Activated CD4-positive, alpha-beta T cell treated with anti-CD3 and anti-CD28 coated beads for 1 hour (primary cell): ENCODE data around the gene FAM83G.
A peak's percentile ranks its signal among the peaks of the same experiment; 100 is the strongest.
"Not testable (repeated sequence)": the region's sequence is repeated elsewhere in the genome, so short reads cannot be mapped to it uniquely, and the experiment has no call there.

Source experiments
- DNase-seq: peaks from one replicate; pipeline ENCODE4 v3.0.0-alpha.2; 2020

Gene FAM83G, protein sequence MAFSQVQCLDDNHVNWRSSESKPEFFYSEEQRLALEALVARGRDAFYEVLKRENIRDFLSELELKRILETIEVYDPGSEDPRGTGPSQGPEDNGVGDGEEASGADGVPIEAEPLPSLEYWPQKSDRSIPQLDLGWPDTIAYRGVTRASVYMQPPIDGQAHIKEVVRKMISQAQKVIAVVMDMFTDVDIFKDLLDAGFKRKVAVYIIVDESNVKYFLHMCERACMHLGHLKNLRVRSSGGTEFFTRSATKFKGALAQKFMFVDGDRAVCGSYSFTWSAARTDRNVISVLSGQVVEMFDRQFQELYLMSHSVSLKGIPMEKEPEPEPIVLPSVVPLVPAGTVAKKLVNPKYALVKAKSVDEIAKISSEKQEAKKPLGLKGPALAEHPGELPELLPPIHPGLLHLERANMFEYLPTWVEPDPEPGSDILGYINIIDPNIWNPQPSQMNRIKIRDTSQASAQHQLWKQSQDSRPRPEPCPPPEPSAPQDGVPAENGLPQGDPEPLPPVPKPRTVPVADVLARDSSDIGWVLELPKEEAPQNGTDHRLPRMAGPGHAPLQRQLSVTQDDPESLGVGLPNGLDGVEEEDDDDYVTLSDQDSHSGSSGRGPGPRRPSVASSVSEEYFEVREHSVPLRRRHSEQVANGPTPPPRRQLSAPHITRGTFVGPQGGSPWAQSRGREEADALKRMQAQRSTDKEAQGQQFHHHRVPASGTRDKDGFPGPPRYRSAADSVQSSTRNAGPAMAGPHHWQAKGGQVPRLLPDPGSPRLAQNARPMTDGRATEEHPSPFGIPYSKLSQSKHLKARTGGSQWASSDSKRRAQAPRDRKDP

DNA sequence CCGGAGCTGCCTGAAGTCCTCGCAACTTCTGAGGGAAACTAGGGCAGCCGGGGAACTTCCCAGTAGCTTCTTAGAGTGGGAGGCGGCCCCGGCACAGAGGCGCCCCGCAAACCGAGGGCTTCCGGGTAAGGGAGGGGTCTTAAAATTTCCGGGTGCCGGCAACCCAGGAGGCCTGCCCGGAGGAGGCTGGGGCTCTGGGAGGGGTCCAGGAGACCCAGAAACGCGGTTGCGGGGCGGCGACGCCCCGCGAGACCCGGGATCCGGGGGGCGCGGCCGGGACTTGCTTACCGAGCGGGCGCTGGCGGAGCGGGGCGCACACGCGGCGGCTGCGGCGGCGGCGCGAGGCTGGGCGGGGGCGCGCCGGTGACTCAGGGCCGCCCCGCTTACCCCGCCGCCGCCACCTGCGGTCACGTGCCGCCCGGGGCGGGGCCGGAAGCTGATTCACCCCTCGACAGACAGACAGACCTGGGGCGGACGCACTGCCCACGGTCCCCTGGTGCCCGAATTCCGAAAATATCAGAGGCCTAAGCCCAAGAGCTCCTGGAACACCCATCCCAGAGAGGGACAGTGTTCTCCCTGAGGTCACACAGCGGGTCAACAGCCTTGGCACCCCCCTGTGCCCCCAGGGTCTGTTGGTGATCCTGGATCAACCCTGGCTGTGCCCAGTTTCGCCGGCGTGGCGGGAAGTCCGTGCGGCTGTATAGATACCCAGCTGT is at the start of gene FAM83G:
TSS of gene FAM83G (minus strand) at position 344 of the 716 bp plus-strand sequence. CDS start 723 bp downstream, outside the sequence.
- peak; percentile 87 for DNase-seq

DNA sequence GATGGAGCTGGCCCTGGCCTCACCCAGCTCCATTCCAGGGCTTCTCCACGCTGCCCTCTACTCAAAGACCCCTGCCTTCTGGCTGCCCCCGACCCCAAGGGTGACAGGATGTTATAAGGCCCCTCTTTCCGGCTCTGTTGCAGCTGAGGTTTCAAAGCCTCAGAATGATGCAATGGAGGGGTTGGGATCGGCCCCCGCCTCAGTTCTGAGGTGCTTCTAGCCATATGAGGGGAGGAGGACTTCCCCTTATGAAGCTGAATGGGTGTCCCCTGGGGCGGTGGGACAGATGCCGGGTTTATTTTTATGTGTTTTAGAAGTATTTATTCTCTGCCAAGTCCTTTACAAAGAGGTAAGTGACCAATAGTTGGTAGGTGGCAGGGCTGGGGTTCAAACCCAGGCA is 44.3 kb upstream of the FAM83G start:
- not testable (repeated sequence) for DNase-seq

DNA sequence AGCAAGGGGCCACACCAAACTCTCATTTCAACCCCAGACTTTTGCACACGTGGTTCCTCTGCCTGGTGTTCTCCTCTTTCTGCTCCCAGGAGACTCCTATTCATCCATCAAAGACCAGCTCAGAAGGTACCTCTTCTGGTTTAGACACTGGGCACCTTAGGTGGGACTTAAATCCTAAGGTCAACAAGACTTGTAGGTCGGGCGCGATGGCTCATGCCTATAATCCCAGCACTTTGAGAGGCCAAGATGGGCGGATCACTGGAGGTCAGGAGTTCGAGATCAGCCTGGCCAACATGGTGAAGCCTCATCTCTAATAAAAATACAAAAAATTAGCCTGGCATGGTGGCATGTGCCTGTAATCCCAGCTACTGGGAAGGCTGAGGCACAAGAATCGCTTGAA is 42.9 kb upstream of the FAM83G start:
- not testable (repeated sequence) for DNase-seq

DNA sequence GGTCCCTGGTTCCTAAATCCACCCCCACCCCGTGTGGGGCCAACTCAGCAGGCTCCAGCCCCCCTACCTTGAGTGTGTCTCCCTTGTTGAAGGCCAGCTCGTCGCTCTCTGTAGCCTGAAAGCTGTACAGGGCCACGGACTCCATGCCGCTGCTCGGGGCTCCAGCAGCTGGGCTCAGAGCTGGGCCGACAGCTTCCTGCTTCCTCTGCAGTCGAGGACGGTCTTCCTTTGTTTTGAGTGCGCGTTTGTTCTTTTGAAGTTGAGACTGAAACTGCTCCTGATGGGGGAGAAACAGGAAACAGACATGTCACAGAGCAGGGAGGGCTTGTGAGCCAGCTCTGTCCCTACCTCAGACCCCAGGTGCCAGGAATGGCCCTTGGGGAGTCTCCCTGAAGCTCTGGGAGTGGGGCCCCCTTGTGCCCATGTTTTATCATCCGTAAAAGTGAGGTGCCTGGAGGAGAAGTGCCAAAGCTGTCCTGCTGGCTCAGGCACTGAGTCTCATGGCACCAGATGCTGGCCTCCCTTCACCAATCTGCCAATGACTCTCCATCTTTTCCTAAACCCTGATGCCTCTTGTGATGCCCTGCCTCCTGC is 42.3 kb upstream of the FAM83G start, which contains the start of gene GRAP:
TSS of gene GRAP (minus strand) at position 176 of the 594 bp plus-strand sequence. CDS start at position 145, 31 bp downstream.
- not testable (repeated sequence) for DNase-seq

DNA sequence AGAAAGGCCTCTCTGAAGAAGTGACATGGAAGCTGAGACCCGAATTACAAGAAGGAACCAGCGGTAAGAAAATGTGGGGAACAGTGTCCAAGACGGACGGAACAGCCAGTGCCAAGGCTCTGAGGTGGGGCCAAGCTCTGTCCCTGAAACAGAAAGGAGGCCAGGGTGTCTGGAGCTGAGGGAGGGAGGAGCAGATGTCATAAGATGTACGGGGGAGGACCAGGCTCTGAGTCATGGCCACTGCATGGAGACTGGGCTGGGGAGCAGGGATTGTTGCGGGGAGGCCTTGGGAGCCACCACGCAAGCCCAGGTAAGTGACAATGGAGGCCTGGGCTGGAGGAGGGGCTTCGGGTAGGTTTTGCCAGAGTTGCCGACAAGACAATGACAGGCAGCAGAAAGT is 40.1 kb upstream of the FAM83G start:
- not testable (repeated sequence) for DNase-seq

DNA sequence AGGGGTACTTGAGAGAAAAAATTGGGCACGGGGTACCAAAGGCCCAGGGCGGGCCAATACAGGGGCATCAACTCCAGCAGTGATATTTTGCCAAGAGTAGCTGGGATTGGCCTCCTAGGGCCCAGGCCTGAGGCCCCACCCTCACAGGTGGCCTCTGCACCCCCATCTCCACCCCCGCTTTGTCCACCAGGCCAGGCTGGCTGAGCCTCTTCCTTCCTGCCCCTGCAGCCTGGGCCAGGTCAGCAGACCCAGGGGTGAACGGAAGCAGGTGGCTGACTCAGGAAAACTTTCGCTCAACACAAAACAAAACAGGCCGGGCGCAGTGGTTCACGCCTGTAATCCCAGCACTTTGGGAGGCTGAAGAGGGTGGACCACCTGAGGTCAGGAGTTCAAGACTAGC is 38.5 kb upstream of the FAM83G start:
- DNase-seq, result not testable (repeated sequence)

DNA sequence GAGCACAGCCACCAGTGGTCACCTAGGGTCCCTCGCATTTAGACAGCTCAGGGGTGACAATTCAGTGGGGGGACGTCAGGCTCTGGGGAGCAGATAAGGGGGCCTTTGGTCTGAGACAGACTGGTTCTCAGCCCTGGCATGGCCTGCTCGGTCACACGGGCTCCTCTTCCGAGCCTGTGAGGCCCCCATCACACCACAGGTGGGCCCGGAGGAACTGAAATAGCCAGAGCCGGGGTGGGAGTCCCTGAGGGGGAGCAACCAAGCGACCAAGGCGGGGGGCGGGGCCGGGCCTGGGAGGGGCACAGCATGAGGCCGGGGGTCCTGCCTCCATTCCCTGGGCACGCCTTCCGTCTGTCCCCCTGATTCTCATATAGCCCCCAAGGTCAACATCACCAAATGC is 37.8 kb upstream of the FAM83G start:
- not testable (repeated sequence) for DNase-seq

DNA sequence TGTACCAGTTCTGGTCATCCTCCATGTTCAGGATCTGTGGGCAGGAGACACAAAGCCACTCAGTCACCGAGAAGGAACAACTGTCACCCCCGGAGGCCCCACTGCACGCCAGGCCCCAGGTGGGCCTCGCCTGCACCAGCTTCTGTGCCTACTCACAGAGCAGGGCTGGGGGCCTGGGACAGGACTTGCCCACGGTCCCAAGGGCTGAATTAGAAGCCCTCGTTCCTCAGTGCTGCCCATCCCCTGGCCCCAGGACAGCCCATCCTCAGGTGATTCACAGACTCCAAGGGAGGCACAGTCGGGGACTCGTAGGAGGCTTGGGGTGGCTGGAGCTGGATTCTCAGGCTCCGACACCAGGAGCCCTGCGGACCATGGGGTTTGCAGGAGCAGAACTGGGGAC is 37.3 kb upstream of the FAM83G start:
- not testable (repeated sequence) for DNase-seq

DNA sequence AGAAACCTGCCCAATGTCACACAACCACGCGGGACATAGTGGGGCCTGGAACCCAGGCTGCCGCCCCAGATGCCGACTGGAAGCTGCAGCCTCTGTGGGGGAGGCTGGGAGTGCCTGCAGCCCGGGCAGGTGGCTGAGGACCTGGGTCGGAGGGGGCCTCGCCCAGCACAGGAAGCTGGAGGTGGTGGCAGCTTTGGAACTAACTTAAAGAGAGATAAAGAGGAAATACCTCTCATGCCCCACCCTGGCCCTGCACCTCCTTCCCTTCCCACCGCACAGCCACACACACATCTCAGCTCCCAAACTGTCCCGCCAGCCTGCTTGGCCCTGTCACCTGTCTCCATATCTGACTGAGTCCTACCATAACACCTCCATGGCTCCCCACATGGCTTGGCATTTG is 35.8 kb upstream of the FAM83G start:
- DNase-seq, result not testable (repeated sequence)

DNA sequence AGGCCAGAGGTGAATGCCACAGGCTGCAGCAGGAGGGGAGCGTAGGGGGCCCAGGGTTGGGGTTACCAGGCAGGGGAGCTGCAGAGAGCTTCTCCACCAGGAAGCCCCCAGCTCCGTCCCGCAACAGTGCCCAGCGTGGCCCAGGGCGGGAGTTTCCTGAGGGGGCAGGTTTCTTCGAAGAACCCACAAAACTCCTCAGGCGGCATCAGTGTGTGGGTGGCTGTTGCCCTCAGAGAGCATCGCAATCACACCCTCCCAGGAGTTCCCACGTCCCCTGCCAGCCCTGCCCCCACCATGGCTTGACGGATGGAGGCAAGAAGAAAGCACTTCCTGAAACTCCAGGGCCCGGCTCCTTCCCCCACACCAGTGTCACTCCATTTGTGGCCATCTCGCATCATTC is 34.2 kb upstream of the FAM83G start:
- DNase-seq, result not testable (repeated sequence)

DNA sequence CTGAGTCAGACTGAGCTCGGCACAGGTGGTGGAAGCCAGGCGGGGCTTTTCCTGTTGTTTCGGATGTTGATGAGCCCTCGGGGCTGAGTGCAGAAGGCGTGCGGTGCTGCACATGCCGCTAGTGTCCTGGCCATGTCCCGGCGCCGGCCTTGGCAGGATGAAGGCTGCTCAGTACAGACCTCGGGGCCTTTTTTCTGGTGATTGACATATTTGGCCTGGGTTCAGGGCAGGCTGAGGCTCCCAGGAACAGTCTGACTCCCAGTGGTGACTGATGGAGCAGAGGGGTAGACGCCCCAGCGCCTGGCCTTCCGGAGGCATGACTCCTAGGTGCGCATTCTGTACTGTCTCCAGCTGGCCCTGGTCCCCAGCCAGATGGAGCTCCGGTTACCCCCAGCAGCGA is 33.4 kb upstream of the FAM83G start:
- DNase-seq, result not testable (repeated sequence)

DNA sequence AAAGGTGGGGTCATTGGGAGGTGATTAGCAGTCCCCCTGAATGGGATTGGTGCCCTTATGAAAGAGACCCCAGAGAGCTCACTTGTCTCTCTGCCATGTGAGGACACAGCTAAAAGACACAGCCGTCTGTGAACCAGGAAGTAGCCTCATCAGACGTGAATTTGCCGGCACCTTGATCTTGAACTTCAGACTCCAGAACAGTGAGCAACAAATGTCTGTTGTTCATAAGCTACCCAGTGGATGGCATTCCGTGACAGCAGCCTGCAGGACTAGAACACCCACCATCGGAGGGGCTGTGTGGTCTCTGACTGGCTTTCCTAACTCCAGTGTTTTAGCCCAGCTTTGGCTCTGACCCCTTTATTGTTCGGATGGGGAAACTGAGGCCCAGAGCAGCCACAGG is 33.0 kb upstream of the FAM83G start:
- DNase-seq, result not testable (repeated sequence)

DNA sequence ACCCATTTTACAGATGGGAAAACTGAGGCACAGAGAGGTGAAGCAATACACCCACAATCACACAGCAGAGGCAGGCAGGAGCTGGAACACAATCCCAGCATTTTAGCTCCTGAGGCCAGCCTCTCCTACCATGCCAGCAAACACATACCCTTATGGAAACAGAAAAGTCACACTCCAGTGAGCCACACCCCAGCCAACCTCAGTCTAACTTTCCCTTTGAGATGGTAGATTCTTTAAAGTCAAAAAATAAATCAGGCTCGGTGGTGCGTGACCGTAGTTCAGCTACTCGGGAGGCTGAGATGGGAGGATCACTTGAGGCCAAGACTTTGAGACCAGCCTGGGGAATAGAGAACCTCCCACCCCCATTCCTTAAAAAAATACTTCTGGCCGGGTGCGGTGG is 31.6 kb upstream of the FAM83G start:
- not testable (repeated sequence) for DNase-seq

DNA sequence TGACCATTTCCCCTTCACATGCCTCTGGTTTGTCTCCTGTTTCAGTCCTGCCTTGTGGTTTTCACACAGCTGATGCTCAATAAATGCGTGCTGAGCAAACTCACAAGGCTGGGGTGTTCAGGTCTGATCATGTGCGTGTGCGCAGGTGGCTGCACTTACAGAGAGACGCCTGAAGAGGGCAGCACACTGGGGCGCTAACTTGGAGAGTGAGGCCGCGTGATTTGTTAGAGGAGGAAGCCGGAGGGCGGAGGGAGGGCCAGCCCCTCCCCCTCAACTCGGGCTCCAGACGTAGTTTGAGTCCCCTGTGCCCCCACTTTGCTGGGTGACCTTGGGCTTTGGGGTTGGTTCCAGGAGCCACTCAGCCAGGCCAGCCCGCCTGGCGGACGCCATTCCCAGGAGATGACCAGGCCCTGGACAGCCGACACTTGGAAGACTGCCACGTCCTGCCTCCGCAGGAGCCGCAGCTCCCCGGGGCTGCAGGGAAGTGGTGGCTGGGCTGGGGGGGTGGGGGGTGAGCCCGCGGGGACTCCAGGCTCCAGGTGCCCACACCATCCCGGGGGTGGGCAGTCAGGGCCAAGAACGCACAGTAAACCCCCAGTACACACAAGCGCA is 27.9 kb upstream of the FAM83G start:
- not testable (repeated sequence) for DNase-seq

DNA sequence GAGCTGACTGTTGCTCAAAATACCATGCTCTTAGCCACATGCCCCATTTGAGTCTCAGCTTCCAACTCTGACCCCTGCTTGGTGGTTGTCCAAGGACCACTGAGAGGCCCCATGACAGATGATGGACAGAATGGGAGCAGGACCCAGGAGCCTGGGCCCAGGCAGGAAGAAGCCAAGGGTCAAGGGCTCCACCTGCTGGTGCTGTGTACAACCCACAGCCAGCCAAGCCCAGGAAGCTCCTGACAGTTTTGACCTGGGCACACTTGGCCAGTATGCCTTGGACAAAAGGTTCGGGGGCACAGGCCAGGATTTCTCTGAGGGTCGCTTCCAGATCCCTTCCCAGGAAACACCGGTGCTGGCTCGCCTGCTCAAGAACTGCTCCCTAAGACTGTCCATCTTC is 27.2 kb upstream of the FAM83G start:
- not testable (repeated sequence) for DNase-seq

DNA sequence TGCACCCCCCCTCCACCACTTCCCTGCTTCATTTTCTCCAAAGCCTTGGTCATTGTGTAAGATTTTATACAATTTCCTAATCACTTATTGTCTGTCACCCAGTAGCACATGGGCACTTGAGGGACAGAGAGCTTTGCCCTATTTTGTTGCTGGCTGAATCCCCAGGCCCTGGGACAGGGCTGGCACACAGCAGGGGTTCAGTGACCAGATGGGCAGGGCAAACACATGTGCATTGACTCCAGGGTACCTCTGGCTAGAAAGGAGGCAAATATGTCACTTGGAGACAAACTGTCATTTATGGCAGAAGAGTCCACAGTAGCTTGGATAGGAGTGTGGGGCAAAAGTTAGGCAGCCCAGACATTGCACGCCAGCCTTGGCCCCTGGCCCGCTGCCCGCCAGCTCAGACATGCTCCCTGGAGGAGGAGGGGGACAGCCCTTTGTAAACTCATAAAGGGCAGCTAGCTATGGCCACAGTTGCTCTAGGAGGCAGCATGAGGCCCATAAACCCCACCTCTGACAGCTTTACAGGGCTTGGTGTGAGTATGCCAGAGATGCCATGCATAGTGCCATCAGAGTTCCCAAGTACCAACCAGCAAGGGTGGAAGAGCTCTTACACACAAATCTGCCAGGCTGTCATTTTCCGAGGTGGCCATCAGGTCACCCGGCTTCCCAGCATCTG is 26.3 kb upstream of the FAM83G start:
- DNase-seq, result not testable (repeated sequence)

DNA sequence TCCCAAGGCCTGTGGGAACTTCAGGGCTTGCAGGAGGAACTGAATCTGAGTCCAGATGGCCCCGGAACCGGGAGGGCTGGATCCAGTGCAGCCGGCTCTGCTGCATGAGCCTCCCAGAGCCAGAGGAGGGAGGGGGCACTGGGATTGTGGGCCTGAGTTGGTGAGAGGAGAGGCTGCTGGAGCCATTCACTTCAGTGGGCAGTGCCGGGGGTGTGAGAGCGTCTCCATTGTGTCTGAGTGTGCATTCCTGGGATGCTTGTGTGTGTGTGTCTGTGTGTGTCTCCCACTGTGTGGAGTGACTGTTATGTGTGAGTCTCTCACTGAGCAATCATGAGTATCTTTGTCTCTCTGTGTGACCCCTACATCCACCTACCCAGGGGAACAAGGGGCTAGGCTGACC is 25.2 kb upstream of the FAM83G start:
- not testable (repeated sequence) for DNase-seq

DNA sequence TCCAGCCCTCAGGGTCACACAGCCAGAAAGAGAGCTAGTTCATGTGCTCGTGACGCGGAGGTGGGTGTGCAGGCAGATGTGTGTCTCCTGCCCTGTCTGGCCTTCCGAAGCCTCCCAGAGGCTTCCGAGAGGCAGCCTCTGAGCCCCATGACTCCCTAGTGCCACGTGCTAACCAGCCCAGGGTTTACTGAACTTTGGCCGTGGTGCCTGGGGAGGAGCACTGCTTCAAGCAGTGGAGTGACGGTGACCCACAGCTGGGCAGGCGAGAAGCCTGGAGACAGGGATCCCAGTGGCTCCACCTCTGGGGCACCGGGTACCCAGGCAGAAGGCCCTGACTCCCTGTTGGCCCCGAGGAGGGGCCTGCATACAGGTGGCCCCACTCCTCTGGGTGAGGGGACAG is 24.1 kb upstream of the FAM83G start:
- not testable (repeated sequence) for DNase-seq

DNA sequence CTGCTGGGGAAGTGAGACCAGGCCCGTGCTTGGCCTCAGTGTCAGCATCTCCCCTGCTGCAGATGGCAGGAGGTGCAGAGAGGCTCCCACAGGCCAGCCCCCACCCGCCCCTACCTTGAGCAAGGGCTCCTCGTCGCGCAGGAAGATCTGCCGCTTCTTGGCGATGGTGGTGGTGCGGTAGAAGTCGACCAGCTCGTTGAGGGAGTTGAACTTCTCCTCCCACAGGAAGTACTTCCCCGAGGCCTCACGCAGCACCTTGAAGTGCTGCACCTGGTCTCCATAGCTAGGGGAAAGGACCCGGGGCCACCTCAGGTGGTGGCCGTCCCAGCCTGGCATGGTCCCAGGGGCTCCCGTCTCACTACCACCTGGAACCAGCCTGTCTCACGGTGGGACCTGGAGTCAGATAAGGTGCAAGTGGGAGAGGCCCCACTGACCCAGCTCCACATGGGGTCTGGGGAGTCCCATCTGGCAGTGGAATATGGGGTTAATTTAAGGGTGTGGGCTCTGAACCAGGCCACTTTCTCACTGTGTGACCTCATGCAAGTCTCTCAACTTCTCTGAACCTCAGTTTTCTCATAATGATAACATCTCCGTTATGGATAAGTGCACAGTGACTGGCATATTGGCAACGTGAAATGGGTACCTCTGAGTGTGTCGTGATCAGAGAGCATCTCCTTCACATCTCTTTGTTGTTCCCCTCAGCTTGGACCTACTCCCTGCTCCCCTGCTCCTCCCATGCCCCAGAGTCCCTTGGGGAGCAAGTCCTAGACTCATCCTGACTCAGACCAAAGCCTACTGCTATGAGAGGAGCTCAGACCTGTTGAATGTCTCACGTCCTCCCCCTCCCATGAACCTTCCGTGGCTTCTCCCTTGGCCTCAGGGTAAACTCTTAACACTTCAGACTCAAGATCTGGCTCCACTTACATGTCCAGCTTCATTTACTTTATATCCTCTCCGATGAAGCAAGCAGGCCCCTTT is 19.8 kb upstream of the FAM83G start:
- no peak for DNase-seq
